ENCODE measurements around the gene MDFIC.

The MDFIC gene

GRCh38 chr7:115005251-115005650 lies 83.4 kb downstream of the MDFIC start:
- no peak for DNase-seq

- no peak for DNase-seq
Observed at GRCh38 chr7:115005953-115006352, 84.1 kb downstream of the MDFIC start.

DNA sequence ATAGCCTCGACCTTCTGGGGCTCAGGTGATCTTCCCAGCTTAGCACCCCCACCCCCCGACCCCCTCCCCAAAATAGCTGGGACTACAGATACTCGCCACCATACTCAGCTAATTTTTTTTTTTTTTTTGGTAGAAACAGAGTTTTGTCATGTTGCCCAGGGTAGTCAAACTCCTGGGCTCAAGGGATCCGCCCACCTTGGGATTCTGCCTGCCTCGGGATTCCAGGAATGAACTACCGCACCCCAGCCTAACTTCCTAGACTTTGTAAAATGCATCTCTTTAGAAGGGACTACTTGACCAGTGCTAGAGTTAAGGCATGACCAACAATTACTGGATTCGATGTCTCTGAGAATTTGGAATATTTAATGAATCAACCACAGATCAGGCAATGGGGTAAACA lies 85.9 kb downstream of the MDFIC start:
- no peak for DNase-seq

- no peak for DNase-seq
Observed at GRCh38 chr7:115008465-115009114, 86.7 kb downstream of the MDFIC start.

- DNase-seq, result no peak
Observed at GRCh38 chr7:115009139-115009538, 87.2 kb downstream of the MDFIC start.

DNA sequence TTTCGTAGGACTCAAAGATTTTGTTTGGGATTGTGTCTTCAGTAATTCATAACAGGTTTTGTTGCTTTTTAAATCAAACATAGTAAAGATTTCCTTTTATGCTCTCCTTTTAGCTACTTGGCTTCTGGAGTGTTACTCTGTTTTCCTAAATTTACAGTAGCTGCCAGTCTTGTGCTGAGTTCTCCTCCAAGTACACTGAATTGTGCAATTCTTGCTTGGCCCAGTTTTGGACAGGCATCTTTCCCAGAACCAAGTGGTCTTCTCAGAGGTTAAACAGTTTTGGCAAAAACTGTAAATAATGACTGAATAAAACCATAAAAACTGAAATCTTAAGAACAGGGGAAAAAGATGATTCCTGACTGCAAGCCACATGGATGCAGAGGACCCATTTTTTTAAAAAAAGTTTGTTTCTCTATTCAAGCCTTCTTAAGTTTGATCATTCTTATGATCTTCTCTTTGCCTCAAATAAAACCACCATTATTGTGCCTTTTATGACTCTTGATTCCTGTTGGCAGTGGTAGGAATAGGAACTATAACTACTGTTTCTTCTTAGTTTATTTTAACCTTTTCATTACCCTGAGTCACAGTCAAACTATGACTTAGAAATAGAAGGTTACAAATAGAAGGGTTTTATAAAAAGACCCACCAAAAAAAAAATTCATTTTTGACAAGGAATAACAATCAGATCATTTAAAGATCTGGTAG lies 88.0 kb downstream of the MDFIC start:
- no peak for DNase-seq

- DNase-seq, result no peak
Observed at GRCh38 chr7:115010441-115010820, 88.5 kb downstream of the MDFIC start.

- DNase-seq, result no peak
Observed at GRCh38 chr7:115013886-115014285, 92.0 kb downstream of the MDFIC start.

- no peak for DNase-seq
Observed at GRCh38 chr7:115014794-115015193, 92.9 kb downstream of the MDFIC start.

DNA sequence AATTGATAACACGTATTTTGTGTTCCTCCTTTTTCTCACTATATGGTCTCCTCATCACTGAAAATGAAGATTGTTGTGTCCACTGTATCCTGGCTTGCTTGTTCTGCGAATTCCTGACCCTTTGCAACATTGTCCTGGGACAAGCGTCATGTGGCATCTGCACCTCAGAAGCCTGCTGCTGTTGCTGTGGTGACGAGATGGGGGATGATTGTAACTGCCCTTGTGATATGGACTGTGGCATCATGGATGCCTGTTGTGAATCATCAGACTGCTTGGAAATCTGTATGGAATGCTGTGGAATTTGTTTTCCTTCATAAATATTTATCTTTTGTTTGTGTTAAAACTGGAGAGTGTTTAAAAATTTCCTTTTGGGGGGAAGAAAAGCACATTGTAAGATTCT lies 93.7 kb downstream of the MDFIC start:
- DNase-seq, result no peak

DNA sequence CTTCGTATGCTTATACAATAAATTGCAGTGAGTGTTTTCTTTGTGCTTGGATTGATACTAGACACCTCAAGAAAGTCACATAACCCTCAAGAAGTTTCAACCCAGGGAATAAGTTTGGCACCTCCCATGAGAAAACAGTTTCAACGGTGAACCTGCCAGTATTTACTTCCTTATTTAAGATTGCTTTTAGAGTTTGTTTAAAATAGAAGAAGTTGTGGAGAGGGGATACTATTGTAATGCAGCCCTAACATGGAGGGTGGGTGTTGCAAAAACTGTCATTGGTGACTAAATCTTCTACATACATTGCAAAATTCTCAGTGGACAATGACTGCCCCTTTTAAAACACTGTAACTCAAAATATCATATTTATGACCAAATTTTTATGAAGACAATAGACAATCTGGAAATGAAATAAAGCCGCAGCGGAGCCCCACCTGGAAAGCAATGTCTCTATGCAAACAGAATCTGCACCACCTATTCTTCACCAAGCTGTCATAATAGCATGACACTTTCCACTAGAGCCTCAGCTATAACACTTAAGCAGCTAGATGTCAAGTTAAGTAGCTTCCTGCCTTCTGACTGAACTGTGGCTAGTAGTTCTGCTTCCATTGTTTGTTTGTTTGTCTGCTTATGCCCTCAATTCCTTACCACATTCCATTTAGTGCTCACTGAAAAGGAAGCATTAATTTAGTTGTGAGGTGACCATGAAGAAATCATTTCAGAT lies 98.2 kb downstream of the MDFIC start:
- DNase-seq, result no peak

- no peak for DNase-seq
Observed at GRCh38 chr7:115023219-115023618, 101.3 kb downstream of the MDFIC start.

GRCh38 chr7:115024276-115024675 lies 102.4 kb downstream of the MDFIC start:
- no peak for DNase-seq

DNA sequence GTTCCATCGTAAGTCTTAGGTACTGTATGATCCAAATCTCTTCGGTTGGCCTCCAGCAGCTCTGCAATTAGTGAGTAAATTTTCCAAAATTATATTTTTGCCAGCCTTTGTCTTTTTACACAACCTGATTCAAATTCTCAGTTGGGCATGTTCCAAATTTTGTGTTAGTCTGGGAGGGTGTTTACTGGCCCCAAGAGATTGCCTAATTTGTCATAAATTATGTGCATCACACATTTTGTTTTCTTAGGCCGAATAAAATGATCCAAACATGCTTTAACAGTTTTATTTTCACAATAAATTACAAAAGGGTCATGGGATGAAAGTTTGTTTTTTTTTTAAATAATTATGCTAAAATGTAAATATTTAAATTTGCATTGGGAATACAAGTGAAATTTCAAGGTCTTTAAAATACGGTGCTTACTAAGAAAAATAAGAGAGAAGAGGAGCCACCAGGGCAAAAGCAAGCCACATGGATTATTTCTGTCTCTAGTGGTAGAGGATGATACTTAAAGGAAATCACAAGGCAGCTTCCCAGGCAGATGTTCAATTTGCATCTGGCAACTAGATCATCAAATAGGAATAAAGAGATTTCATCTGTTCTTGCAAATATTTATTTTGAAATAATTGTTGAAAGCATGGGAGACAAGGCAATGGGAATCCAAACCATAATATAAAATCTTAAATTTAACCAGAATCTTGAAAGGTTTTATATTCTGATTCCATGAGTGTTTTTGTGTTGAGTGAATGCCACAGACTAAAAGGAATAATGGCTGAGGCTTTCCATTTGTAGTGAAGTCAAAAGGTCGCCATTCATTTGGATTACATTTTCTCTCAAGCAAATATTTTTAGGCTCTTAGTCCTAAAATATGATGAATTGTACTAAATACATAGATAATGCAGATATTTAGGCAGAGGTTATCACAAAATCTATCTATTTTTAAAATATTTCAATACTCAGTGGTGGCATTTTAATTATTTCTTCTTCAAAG lies 111.1 kb downstream of the MDFIC start:
- DNase-seq, result no peak

DNA sequence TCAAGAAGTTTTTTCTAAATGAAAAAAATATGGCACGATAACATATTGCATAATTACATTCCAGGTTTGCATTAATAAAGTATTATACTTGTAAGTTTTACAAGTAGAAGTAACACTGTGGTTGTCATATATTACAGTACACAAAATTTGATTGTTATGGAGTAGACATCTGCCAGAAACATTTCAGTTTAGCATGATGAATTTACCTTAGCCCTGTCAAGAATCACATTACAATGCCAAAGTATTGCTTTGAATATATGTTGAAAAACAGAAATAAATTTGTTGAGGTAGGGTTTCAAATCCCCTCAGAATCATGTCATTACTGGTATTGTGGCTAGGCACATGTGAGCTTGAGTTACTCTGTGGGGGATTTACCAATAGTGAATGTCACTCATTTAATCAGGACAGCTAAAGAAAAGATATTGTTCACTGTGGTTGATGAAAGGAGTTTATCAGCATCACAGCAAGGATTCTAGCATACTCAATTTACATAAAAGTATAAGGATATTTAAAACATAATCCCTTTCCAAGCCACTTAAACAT lies 112.1 kb downstream of the MDFIC start:
- no peak for DNase-seq

DNA sequence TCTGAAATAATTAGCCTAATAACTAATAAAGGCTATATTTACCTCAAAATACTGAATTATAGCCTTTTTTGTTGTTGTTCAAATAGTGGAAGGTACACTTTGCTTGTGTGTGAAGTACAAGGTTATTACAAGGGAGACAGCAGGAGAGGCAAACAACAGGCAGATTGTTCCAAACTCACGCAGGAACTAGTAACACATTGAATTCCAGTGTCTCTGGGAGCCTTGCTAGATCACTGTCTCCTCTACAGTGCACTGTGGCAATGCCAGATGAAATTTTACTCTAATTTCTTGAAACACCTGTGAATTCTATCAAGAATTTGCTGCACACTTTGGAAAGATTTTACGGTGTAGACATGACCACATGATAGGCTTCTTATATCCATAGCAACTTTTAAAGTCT lies 112.6 kb downstream of the MDFIC start:
- DNase-seq, result no peak

- no peak for DNase-seq
Observed at GRCh38 chr7:115037128-115037802, 115.4 kb downstream of the MDFIC start.

DNA sequence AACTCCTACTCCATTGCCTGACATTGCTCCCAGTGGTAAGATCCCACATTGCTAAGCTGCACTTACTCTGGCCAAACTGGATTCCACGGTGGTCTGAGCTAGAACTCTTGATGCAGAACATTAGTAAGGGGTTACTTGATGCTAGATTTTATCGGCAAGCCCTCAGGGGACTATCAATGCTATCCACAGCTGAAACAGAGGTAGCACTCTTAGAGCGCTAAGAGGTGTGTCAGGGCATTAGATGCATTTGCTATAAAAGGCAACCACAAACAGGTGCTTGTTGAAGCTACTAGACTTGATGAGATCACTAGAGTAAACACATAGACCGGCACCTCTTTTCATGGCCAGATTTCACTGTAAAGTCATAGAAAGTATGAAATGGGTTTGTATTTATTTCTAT lies 116.3 kb downstream of the MDFIC start:
- DNase-seq, result no peak

- no peak for DNase-seq
Observed at GRCh38 chr7:115040057-115040456, 118.2 kb downstream of the MDFIC start.

DNA sequence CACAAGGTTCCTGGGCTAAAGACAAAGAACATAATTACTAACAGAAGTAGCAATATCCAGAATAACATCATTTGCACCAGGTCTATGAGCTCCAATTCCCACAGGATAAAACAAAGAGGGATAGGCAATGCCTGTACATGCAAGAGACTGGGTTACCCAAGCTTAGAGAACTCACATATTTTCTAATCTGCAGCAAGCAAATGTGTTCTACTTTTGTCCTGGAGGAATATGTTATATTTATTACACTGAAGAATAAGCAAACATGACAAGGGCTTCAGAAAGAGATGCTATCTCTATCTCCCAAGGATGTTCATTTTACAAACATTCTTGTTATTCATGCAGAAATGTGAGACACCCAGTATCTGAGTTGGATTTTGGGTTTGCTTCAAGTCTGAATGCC lies 118.6 kb downstream of the MDFIC start:
- DNase-seq, result no peak

DNA sequence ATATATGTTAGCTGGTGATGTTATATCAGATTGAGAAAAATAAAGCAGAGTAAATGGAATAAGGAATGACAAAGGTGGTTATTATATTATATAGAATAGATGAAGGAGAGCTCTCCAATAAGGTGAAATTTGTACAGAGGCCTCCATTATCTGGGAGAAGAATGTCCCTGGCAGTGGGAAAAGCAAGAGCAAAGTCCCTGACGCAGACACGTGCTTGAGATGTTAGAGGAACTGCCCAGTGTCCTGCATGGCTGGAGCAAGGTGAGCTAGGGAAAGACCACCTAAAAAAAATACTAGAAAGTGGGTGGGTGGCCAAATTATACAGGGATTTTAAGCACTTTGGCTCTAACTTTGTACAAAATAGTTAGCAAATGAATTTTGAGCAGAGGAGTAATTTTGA lies 120.7 kb downstream of the MDFIC start:
- DNase-seq, result no peak

DNA sequence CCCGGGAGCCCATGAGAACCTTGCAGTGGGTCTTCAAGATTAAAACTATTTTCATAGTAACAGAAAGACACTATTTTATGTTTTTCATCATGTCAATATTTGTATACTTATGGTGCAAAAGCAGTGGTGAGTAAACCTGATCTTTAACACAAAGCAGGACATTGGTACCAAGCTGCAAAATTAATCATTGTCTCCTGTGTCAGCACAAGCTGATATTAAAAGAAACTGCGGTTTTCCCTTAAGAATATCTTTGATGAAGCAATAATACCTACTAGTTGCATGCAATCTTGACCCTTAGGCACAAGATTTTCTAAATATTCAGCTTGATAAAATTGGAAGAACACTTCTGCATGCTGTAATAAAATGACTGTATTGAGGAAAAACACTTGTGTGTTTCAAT lies 121.7 kb downstream of the MDFIC start:
- DNase-seq, result no peak

Data from stimulated activated CD4-positive, alpha-beta T cell treated with anti-CD3 and anti-CD28 coated beads, Interleukin-4, amount 100 ng/mL, for 24 hours (primary cell).